Cardiac fibroblast (primary cell): ENCODE data around the gene IRF2BP2.

Experiments
- DNase-seq, 2 donors: peaks; one replicate each; pipeline versions ENCODE4 v3.0.0 to v3.0.0-alpha.2; 2010; ENCODE audit warnings: low read depth in 2 of 2
- H3K4me3 ChIP-seq, 2 donors: replicated peaks in 1 of 2; 1 replicate in 1 of 2; 2 replicates in 1 of 2; pipeline ENCODE4 v1.5.1; 2011; ENCODE audit warnings: low read depth in 2 of 2, low read length in 2 of 2, mild to moderate bottlenecking in 2 of 2, moderate library complexity in 1 of 2
- CTCF ChIP-seq: IDR thresholded peaks from one replicate; pipeline ENCODE4 v1.5.1; 2011; ENCODE audit warnings: low read depth, mild to moderate bottlenecking, low read length, inconsistent platforms

IRF2BP2 gene

GRCh38 chr1:234654002-234654733, 44.2 kb upstream of the IRF2BP2 start:
- no peak for DNase-seq
- no peak overlapping the region for H3K4me3 ChIP-seq

GRCh38 chr1:234649432-234650081, 39.6 kb upstream of the IRF2BP2 start:
- no peak overlapping the region for H3K4me3 ChIP-seq
- peak in 1 of 2 donors; percentile 28 for DNase-seq
- no peak for TF ChIP-seq CTCF

More at GRCh38 chr1:234654002-234654733, 44.2 kb upstream of the IRF2BP2 start:
- no peak for TF ChIP-seq CTCF

GRCh38 chr1:234647758-234648157, 37.8 kb upstream of the IRF2BP2 start:
- DNase-seq, result peak in 1 of 2 donors; percentile 33
- no peak for TF ChIP-seq CTCF
- no peak overlapping the region for H3K4me3 ChIP-seq

- no peak for DNase-seq
- TF ChIP-seq CTCF, result no peak
- no peak overlapping the region for H3K4me3 ChIP-seq
Measured at GRCh38 chr1:234647245-234647644, 37.3 kb upstream of the IRF2BP2 start.

GRCh38 chr1:234645964-234646363, 36.0 kb upstream of the IRF2BP2 start:
- peak in 1 of 2 donors; percentile 49 for DNase-seq
- H3K4me3 ChIP-seq, result no peak overlapping the region
- no peak for TF ChIP-seq CTCF

GRCh38 chr1:234645474-234645953, 35.5 kb upstream of the IRF2BP2 start:
- H3K4me3 ChIP-seq, result no peak overlapping the region
- peak; percentile 42 to 43 for DNase-seq
- no peak for TF ChIP-seq CTCF
